AG09309 (cell line): ENCODE measurements around the gene CDKN2B-AS1.

ENCODE experiments used
- DNase-seq: peaks from one replicate; pipeline ENCODE4 v3.0.0-alpha.2; 2010; ENCODE audit warnings: low read depth
- H3K4me3 ChIP-seq: 2 replicates; pipeline ENCODE4 v1.5.1; 2011; ENCODE audit warnings: mild to moderate bottlenecking, low read depth, low read length, moderate library complexity; ENCODE audit not compliant: control insufficient read depth
- TF ChIP-seq, protein P1 (sequence below): IDR thresholded peaks from 2 replicates; pipeline ENCODE4 v1.5.1; 2011; ENCODE audit warnings: mild to moderate bottlenecking, low read depth, low read length, inconsistent platforms; ENCODE audit not compliant: insufficient read depth, control insufficient read depth; ENCODE audit errors: missing control alignments

The CDKN2B-AS1 gene

GRCh38 chr9:22105005-22105722 lies 110.6 kb downstream of the CDKN2B-AS1 start:
- TF ChIP-seq, protein P1, sequence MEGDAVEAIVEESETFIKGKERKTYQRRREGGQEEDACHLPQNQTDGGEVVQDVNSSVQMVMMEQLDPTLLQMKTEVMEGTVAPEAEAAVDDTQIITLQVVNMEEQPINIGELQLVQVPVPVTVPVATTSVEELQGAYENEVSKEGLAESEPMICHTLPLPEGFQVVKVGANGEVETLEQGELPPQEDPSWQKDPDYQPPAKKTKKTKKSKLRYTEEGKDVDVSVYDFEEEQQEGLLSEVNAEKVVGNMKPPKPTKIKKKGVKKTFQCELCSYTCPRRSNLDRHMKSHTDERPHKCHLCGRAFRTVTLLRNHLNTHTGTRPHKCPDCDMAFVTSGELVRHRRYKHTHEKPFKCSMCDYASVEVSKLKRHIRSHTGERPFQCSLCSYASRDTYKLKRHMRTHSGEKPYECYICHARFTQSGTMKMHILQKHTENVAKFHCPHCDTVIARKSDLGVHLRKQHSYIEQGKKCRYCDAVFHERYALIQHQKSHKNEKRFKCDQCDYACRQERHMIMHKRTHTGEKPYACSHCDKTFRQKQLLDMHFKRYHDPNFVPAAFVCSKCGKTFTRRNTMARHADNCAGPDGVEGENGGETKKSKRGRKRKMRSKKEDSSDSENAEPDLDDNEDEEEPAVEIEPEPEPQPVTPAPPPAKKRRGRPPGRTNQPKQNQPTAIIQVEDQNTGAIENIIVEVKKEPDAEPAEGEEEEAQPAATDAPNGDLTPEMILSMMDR, result no peak
- H3K4me3 ChIP-seq, result no peak overlapping the region
- no peak for DNase-seq

DNA sequence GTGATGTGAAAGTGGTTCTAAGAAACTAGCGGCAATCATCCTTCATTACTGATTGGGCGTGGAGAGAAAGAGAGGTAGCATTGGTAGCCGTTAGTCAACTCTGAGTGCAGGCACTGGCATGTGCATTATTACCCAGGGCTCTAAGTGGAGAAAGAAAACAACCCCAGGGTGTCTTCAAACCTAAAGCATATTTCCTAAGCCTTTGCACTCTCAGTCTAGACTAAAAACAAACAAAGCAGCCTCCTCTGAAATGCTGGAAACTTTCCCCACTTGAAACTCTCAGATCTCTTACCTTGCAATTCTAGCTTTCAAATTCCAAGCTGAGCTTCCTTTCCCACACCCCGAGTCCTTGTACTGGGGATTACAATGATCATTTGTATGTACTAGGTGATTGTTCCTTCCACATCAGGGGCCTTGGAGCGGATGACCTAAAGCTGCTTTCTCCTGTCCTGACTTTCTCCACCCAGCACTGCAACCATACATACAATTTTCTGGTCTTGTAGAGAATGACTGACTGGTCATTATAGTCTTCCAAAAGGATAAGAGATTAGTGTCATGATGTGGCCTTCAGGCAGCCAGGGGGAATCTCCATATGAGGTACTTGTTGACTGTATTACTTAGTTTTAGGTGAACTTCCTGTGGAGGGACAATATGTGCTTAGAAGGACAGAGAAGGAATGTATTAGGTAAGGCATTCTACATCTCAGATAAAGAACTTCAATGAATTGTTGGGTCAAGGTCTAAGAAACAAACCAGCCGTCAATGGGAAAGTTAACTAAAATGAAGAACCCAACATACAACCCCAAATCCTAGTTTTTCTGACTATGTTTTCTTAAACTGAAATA lies 112.8 kb downstream of the CDKN2B-AS1 start:
- H3K4me3 ChIP-seq, result no peak overlapping the region
- TF ChIP-seq, protein P1, result no peak
- no peak for DNase-seq

- TF ChIP-seq, protein P1, result no peak
Measured at GRCh38 chr9:22108581-22109370, 114.2 kb downstream of the CDKN2B-AS1 start.

GRCh38 chr9:22111176-22111953 lies 116.8 kb downstream of the CDKN2B-AS1 start:
- TF ChIP-seq, protein P1, result no peak
- no peak for DNase-seq
- H3K4me3 ChIP-seq, result no peak overlapping the region

More at GRCh38 chr9:22108581-22109370, 114.2 kb downstream of the CDKN2B-AS1 start:
- no peak overlapping the region for H3K4me3 ChIP-seq
- no peak for DNase-seq

GRCh38 chr9:22111954-22112247 lies 117.3 kb downstream of the CDKN2B-AS1 start:
- DNase-seq, result no peak
- H3K4me3 ChIP-seq, result no peak overlapping the region
- TF ChIP-seq, protein P1, result no peak
